GM21390 (cell line): Measurements from ENCODE around the gene THAP12.
"Not testable (repeated sequence)": the region's sequence is repeated elsewhere in the genome, so short reads cannot be mapped to it uniquely, and the experiment has no call there.

ENCODE experiments used
- ATAC-seq: cut with Tn5 transposase; IDR thresholded peaks from one replicate; pipeline ENCODE4 v1.9.1; 2021; ENCODE audit not compliant: unreplicated experiment

The THAP12 gene

DNA sequence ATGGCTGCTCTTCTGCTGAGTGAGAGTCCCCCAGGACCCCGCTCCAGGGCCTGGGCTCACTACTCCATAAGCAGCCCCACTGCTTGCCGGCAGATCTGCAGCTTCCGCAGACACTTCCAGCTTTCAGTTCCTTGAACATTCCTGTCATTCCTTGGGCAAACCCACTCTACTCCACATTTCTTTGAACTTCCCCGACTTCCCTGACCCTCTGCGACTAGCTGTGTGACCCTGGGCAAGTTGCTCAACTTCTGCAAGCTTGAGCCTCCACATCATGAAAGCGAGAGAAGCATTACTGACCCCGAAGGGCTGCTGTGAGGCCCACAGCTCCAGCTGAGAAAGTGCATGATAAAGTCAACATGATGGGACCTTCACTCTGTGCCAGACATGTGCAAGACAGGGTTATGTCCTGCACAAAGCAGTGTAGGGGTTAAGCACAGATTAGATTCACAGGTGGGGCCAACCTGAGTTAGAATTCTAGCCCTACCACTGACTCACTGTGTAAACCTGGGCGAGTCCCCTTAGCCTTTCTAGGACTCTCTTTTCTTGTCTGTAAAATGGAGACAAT is 51.8 kb downstream of the THAP12 start:
- ATAC-seq, result no peak

- no peak for ATAC-seq
These were observed 53.1 kb downstream of the THAP12 start for GRCh38 chr11:76327756-76328388.

- no peak for ATAC-seq
These were observed 53.7 kb downstream of the THAP12 start for GRCh38 chr11:76327202-76327601.

DNA sequence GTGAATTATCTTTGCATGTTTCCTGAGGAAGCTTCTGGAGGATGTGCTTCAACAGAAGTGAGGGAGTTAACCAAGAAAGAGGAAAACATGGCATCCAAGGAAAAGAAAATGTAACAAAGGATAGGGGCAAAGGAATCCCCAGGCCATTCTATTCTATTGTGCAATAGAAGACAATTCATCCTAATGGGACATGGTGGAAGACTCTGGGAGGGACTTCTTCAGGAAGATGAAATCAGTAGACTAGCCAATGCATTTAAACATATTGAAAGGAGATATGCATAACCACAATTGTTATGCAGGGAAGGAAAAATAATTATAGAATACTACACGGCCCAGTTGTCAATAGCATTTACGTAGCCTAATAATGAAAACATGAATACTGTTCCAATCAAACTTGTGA is 55.7 kb downstream of the THAP12 start:
- no peak for ATAC-seq

DNA sequence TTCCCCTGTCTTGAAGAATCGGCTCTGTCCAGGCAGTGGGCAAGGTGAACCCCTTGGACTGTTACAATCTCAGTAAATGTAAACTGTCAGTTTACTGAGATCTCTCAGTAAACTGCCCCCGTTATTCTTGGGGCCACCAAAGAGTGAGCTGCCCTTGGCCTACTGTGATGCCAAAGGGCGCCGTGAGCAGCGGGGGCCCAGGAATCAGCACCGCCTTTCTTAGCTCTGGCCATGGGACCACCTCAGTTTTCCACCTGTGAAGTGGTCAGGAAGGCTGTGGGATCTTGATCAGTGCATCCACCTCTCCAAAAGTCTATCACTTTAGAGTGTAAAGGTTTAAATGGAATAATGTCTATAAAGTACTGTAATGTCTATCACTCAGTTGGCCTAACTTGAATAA is 57.1 kb downstream of the THAP12 start:
- no peak for ATAC-seq

DNA sequence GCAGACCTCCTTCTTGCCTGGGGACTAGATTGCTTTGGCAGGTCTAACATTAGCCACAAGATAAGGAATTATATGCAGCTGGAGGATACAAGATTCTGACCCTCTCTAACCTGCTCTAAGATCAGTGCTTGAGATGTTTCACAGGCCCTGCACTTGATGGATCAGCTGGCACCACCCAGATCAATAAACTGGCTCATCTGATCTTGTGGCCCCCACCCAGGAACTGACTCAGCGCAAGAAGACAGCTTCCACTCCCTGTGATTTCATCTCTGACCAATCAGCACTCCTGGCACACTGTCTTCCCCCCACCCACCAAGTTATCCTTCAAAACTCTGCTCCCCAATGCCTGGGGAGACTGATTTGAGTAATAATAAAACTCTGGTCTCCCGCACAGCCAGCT is 57.6 kb downstream of the THAP12 start:
- not testable (repeated sequence) for ATAC-seq

- no peak for ATAC-seq
These were observed 58.0 kb downstream of the THAP12 start for GRCh38 chr11:76322942-76323341.

- ATAC-seq, result no peak
These were observed 58.4 kb downstream of the THAP12 start for GRCh38 chr11:76322540-76322939.

GRCh38 chr11:76321820-76322524 is 59.0 kb downstream of the THAP12 start:
- ATAC-seq, result no peak

GRCh38 chr11:76321340-76321739 is 59.6 kb downstream of the THAP12 start:
- ATAC-seq, result no peak

DNA sequence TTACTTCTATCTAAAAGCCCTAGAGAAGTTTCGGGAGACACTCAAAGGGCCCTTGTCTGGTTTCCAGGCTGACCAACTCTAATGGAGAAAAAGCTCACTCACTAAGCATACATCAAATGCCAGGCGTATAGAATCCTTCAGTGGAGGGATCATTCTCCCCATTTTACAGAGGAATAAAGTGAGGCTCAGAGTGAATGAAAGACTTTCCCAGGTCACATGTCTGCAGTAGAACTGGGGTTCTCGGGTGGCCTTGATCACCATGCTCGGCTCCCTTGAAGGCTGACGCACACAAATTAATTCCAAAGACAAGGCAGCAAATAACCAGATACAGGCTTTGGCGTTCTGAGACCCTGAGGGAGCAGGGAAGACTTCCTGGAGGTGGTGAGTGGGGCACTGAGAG is 60.0 kb downstream of the THAP12 start:
- no peak for ATAC-seq

- ATAC-seq, result not testable (repeated sequence)
These were observed 61.1 kb downstream of the THAP12 start for GRCh38 chr11:76319798-76320197.

DNA sequence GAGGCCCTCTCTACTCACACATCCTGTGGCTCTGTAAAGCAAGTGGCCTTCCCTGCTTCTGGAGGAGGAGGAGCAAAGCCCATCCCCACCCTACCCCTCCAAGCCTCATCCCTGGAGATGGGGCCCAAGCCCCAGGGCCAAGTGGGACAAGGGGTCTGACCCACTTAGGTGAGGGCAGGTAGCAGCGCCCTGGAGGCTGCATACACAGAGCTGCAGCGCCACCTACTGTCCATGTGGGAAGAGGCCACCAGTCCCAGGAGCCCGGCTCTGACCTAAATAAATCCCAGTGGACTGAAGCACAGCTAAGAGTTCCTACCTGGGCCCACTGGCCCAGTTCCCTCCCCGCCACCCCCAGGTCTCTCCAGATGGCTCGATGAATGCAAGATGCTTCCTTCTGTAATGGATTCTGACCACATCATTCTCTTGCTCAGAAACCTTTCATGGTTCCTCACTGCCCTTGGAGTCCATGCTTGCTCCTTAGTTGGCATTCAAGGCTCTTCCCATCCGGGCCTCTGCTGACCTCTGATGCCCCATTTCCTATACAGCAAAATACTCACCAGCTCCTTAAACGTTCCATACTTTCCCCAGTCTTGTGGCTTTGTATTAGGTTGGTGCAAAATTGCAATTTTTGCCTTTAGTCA is 62.1 kb downstream of the THAP12 start:
- ATAC-seq, result peak; percentile 67

DNA sequence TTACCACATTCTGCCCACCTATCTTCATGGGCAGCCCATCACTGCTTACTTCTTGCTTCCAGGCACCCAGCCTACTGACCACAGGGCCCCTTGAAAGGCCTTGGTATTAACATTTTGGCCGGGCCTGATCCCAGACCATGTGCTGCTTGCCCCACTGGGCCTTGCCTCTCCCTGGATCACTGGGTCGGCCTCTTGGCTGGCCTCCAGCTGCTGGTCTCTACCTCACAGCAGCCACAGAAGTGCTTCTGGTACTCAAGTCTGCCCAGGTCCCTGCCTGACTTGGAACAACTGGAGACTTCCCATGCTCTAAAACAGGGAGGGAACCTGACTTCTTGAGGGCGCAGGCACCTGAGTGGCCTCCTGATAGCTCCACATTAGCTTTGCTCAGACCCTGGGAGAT is 63.6 kb downstream of the THAP12 start:
- ATAC-seq, result no peak

DNA sequence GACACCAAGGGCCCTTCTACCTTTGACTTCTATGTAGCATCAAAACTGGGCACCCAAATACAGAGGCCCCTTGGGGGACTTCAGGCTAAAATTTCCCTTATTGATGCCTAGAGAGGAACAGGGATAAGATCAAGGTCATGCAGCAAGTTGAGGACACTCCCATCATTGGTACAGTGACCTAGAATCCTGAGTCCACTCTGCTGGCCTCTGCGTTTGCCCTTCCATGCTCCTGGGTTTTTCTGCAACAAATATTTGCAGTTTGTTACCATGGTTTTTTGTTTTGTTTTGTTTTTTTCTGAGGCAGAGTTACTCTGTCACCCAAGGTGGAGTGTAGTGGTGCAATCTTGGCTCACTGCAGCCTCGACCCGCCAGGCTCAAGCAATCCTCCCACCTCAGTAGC is 64.2 kb downstream of the THAP12 start:
- no peak for ATAC-seq

- no peak for ATAC-seq
These were observed 65.6 kb downstream of the THAP12 start for GRCh38 chr11:76315182-76315853.

DNA sequence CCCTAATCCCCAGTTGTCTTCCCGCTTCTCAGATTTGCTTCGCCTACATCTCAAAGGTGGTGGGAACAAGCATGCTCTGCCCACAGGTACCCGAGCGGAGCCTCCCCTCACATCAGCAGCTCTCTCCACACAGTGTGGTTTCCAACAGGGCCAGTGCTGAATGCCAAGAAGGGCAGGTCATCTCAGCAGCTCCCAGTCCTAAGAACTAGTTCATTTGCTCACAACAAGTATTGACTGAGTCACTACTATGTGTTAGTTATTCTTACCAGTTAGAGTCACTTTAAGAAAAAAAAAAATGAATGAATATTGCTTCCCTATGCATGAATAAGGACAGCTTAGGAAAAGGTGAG is 66.2 kb downstream of the THAP12 start:
- no peak for ATAC-seq

GRCh38 chr11:76313913-76314740 is 66.8 kb downstream of the THAP12 start:
- no peak for ATAC-seq

DNA sequence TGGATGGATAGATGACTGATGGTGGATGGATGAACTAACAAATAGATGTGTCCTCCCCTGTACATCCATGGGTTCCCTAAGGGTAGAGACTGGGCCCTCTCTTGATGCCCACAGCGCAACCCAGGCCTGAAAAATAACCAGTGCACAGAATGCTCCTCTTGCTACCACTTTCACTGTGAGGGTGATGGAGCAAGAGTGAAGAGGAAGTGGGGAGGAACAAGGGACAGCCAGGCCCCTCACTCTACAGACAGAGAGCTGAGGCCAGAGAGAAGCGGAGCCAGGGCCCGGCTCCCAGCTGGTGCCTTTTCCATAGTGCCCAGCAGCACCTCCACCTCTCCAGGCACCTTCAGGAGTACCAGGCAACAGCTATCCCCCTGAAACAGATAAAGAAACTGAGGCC is 67.7 kb downstream of the THAP12 start:
- ATAC-seq, result no peak

- ATAC-seq, result no peak
These were observed 69.9 kb downstream of the THAP12 start for GRCh38 chr11:76310832-76311595.
